GM18505 (cell line): Measurements from ENCODE around the gene SIRT2.

Source experiments
- ATAC-seq: cut with Tn5 transposase; IDR thresholded peaks from one replicate; pipeline ENCODE4 v1.9.1; 2021; ENCODE audit not compliant: unreplicated experiment
- POLR2A ChIP-seq: IDR thresholded peaks from 4 replicates; pipeline ENCODE4 v1.6.1; 2011; ENCODE audit warnings: borderline replicate concordance; ENCODE audit not compliant: insufficient read depth, insufficient read length; ENCODE audit errors: extremely low read depth

The SIRT2 gene

DNA sequence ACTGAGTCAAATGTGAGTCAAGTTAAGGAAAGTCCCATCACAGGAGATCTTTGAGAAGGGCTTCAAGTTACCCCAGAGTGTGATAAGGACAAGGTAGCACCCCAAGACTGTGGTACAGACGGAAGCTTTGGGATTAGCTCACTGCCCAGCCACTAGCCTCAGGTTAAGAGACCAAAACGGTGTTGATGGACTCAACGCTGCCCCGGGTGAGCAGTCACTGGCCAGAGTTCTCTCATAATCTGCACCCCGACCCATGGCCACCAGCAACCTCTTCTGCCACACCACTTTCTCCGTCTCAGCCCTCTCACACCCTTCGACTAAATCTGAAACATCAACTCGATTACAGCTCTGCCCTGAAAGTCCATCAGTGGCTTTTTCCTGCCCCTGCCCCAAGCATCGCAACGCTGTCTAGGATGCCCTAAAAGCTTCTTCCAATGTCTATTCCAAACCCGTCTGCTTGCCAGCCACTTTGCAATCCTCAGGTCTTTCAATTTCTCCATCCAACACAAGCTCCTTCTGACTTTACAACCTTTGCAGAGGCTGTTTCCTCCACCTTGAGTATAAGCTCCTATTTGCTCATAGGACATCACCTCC lies 55.2 kb downstream of the SIRT2 start:
- ATAC-seq, result no peak
- TF ChIP-seq POLR2A, result peak; percentile 26

GRCh38 chr19:38843175-38843758 lies 56.2 kb downstream of the SIRT2 start:
- ATAC-seq, result no peak
- TF ChIP-seq POLR2A, result no peak

DNA sequence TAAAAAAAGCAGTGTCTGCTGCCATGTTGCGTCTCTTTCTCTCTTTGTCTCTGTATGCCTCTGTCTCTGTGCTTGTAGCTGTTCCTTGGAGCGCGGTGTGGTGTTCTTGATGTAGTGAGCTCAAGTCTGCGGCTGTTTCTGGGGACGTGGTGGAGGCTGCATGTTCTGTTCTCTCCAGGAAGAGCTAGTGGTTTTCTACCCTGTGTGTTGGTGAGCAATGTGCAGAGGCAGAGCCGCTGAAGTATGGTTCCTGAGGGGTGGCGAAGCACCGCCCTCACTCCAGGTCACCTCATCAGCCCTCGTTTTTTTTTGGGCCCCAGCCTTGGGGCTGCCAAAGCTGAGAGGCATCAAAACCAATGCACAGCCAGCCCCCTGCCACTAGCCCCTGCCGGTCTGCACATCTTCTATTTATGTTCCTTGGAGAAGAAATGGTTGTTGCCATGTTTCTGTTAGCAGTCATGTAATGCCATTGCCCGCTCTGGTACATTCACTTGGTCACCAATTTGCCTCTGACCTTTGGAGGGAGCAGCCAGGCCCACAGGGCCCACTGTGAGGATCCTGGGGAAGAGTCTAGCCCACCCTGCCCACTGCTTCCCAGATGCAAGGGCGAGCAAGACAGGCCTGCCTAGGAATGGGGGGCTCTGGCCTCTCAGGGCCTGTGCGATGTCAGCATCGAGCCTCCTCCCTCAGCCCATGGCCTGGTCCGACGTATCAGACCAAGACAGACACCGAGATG lies 56.8 kb downstream of the SIRT2 start:
- no peak for ATAC-seq
- peak; percentile 14 for TF ChIP-seq POLR2A

GRCh38 chr19:38841787-38842438 lies 57.5 kb downstream of the SIRT2 start:
- peak; percentile 16 for TF ChIP-seq POLR2A
- no peak for ATAC-seq

GRCh38 chr19:38841180-38841766 lies 58.1 kb downstream of the SIRT2 start:
- TF ChIP-seq POLR2A, result peak; percentile 7
- ATAC-seq, result no peak

GRCh38 chr19:38840583-38840968 lies 58.8 kb downstream of the SIRT2 start:
- no peak for TF ChIP-seq POLR2A

DNA sequence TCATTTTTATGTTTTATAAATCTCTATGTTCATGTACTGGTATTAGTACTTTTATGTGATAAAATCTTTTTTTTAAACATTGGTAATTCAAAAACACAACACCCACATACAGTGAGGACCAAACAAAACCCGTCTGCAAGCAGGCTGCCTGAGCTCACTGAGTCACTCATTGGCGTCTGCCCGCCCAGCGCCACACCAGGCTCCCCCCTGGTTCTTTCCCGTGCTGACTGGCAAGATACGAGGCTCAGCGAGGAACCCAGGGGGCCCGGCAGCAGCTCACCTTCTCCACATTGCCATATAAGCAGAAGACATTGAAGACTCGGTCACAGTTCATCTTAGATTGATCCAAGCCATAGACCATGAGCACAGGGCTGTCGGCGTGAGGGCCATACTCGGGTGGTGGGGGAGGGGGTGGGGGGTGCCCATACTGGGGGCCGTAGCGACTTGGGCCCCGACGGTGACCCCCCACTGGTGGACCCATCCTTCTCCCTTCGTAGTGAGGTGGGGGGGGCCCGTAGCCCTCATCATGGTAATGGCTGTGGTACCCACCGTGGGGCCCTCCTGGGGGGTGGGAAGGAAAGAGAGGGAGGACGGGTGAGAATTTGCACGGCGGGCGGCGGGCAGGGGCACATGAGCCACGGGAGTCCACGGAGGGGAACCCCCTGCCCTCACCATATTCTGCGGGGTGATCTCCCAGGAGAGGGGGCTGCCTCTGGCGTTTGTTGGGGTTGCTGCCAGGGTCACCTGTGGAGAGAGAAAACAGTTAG lies 59.4 kb downstream of the SIRT2 start:
- no peak for ATAC-seq
- no peak for TF ChIP-seq POLR2A

More at GRCh38 chr19:38840583-38840968, 58.8 kb downstream of the SIRT2 start:
- ATAC-seq, result no peak

- no peak for ATAC-seq
- no peak for TF ChIP-seq POLR2A
Observed at GRCh38 chr19:38838986-38839761, 60.2 kb downstream of the SIRT2 start.

- ATAC-seq, result no peak
- TF ChIP-seq POLR2A, result peak; percentile 29
Observed at GRCh38 chr19:38838208-38838985, 61.0 kb downstream of the SIRT2 start.

- TF ChIP-seq POLR2A, result no peak
- no peak for ATAC-seq
Observed at GRCh38 chr19:38837656-38838121, 61.7 kb downstream of the SIRT2 start.

- TF ChIP-seq POLR2A, result no peak
- no peak for ATAC-seq
Observed at GRCh38 chr19:38836983-38837626, 62.3 kb downstream of the SIRT2 start.

DNA sequence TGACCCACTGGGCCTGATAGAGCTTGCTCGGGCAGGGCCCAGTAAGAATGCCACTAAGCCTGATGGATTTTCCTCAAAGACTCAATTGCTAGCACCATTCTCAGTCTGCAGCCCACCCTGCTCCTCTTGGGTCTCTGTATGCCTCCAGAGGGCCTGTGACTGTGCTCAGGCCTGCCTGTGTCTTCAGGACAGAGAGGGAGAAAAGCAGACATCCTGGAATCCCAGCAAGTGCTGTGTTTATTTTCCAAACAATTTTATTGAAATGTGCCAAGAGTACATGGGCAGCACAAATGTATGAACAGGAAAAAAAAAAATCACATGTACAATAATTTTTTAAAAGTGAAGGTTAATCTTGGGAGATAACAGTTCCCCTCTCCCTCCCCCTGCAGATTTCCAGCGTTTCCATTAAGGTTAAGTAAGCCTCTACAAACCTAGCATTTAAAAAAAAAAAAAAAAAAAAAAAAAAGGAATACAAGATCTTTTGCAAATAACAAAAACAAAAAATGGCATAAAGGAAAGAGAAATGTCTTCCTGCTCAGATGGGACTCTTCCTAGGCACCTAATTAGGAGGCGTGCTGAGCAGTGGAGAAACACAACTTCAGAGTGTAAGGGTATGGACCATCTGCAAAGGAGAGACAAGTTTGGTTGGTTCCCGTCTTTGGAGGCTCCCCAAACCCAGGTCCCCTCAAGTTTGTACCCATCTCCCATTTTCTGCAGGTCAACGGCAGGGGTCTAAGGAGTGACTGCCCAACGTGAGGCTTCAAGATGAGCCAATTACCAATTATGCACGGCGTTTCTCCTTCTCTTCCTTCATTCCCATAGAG lies 63.0 kb downstream of the SIRT2 start:
- no peak for ATAC-seq
- TF ChIP-seq POLR2A, result no peak
